Erythroblast (primary cell): ENCODE measurements around the gene DEGS2.

Source experiments
- DNase-seq, 2 experiments: peaks; one replicate each; lab custom pipeline; 2025; lab: John Stamatoyannopoulos, UW
- GATA1 ChIP-seq: IDR thresholded peaks from 2 replicates; pipeline ENCODE4 v1.6.1; 2011; ENCODE audit warnings: low read depth, mild to moderate bottlenecking, control low read depth, low read length, moderate library complexity
- POLR2A ChIP-seq: IDR thresholded peaks from 2 replicates; pipeline ENCODE4 v1.6.1; 2011; ENCODE audit warnings: mild to moderate bottlenecking, low read length

Gene DEGS2

DNA sequence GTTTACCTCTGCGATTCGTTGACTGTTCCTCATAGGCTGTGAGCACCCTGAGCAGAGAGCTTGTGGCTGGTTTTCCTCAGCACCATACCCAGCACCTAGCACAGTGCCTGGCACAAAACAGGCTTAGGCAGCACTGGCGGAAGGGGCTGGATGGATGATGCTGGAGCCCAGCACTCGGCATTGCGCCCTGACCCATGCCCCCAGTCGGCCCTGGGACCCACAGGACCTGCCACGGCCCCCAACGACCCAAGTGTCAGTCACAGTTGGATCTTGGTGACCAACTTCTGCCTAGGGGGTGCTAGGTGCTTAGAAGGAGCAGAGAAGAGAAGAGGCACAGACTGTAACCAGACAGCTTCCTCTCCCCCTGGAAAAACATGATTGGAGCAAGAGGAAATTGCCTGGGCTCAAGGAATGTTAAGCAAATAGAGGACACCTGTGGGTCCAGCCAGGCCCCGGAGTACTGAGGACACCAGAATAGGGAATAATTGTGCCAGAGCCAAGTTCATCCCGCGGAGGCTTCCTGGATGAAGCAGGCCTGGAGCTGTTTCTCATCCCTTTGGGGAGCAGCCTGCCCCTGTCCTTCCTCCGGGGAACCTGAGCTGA is 31.5 kb downstream of the DEGS2 start:
- TF ChIP-seq POLR2A (no peak), GATA1 (no peak)
- no peak for DNase-seq

DNA sequence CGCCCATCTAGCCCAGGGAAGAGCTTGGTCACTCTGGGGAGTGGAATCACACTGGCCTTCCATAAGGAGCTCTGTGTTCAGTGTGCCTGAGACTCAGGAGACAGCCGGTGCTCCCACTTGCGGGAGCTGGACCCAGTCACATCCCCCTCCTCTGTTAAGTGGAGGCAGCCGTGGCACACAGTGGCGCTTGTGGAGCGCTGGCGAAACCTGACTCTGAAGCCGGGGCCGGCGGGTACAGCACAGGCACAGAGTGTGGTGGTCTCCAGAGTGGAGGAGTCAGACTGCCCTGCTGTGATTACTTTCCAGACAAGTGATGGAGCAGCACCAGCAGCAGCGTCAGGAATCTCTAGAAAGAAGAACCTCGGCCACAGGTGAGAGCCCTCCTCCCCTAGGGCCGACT is 33.0 kb downstream of the DEGS2 start:
- no peak for DNase-seq

GRCh38 chr14:100124551-100125088 is 34.8 kb downstream of the DEGS2 start:
- no peak for TF ChIP-seq POLR2A
- no peak for TF ChIP-seq GATA1
- DNase-seq = no peak

More for the DNA sequence above, 33.0 kb downstream of the DEGS2 start:
- no peak for TF ChIP-seq POLR2A
- no peak for TF ChIP-seq GATA1

GRCh38 chr14:100123618-100124017 is 35.8 kb downstream of the DEGS2 start:
- TF ChIP-seq POLR2A (no peak), GATA1 (no peak)
- DNase-seq = no peak

DNA sequence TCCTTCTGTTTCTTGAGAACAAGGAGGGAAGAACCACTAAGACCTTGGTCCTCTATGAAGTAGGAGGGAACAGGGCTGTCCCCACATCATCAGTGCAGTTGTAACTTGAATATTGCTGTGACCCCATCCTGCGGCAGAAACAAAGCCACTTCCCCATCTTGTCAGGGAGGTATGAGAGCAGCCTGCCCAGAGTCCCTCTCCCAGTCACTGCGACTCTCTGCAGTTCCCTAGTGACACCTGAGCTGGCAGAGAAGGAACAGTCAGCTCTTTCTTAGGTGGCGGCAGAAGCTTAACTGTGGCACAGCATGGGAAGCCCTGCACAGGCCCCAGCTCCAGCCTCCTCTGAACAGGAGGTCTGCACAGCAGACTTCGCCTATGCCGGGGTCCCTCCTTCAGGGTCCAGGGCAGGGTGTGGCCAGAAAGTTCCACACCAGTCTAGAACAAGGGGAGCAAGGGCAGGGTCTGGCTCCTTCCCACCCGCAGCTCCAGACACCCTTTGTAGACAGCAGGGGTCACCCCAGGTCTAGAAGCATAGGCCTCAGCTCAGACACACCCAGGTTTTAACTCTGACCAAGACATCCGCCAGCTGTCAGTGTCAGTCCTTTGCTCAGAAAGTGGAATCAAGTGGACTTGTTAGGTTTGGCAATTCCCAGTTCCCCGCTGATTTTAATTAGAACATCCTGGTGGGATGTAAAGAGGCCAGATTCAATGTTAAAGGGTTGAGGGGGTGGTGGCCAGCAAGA is 36.8 kb downstream of the DEGS2 start:
- TF ChIP-seq POLR2A (no peak), GATA1 (no peak)
- peak; percentile 52 to 58 for DNase-seq

- DNase-seq = no peak
- TF ChIP-seq GATA1 (no peak), POLR2A (no peak)
Observed at GRCh38 chr14:100121643-100122480, 37.6 kb downstream of the DEGS2 start.

- no peak for DNase-seq
- no peak for TF ChIP-seq POLR2A
Observed at GRCh38 chr14:100120522-100121269, 38.7 kb downstream of the DEGS2 start.

- no peak for DNase-seq
- TF ChIP-seq POLR2A (no peak), GATA1 (no peak)
Observed at GRCh38 chr14:100119251-100119650, 40.2 kb downstream of the DEGS2 start.

DNA sequence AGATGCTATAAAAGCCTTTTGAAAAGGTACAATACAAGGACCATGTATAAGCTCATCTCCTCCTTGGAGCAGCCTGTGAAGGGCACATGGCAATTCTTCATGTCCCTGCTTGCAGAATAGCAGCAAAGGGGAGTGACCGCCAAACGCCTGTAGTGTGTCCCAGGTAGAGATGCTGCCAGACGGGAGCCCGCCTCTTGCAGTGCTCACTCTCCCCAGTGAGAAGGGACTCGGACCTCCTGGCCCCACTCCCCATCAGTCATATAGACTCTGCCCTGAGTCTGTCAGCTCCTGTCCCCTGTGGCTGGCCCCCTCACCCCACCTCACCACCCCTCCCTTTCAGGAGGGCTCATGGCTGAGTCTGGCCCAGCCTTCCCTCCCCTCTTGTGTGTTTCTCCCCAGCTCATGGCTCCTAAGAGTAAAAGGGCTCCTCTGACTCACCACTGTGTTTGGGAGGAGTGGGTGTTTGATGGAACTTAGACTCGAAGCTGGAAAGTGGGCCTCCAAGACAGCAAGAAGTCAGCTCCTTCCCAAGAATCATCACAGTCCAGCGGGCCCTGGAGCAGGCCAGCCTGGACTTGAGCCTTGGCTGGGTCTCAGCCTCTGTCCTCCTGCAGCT is 40.9 kb downstream of the DEGS2 start:
- DNase-seq = no peak
- TF ChIP-seq GATA1 = no peak
- no peak for TF ChIP-seq POLR2A

DNA sequence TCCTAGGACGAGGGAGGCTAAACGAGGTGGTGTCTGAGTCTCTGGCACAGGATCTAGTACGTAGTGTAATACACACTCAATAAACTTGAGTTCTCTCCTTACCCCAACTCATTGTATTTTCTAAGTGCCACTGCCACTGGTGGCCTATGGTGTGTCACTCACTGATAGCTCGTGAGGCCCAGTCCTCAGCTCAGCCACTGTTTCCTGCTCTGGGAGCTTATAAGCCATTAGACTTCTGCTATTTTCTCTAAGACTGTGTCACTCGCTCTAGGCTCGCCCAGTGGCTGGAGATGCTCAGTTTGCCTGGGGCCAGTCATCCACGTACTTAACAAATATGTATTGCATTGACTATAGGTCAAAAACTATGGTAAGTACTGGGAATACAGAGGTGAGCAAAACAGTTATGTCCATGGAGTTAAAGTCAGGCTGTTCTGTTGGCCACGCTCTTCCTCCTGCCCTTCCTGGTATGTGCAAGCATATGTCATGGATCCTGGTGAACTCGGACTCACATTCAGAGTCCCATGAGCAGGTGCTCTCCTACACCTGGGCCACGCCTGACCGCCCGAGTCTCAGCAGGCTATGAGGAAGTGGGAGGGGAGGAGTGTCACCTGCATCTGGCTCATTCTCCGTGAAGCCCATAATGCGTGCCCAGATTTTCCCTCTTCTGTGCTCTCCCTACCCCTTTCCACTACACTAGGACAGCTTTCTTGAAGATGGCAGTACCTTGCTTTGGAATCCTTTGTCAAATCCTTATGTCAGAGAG is 41.6 kb downstream of the DEGS2 start:
- no peak for TF ChIP-seq GATA1
- no peak for DNase-seq

DNA sequence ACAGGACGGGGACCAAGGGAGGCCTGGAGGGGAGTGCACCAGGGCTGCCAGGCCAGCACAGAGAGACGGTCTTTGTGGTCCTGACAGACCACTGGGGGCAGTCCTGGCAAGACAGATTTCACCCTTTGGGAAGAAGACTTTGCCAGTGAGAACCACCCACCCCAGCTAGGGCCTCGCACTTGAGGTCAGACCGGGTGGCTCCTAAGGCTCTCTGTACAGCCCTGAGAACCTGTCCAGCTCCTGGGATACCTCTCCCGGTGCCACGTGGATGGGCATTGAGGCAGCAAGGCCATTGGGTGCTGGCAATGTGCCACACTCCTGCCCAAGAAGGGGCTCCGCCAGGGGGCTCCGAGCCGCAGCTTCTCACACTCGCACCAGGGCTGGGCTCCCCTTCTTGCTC is 42.4 kb downstream of the DEGS2 start:
- TF ChIP-seq POLR2A (no peak), GATA1 (no peak)
- no peak for DNase-seq

DNA sequence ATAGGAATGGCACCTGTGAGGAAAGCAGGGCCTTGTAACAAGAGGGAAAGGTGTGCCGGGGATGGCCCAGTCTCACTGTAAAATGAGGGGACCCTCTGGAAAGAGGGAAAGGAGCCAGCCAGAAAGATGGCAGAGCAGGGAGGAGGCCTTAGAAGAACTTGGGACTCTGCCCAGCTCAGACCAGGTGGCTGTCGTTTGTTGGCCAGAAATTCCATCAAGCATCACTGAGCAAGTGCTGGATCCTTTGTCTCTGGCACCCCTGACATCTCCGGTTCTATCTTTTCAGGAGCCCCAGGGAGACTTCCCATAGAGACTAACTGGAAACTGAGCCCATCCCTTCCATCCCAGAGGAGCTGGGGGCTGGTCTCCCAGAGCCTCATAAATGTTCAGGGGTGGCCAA is 43.3 kb downstream of the DEGS2 start:
- TF ChIP-seq GATA1 (no peak), POLR2A (no peak)
- no peak for DNase-seq
